Adipocyte (in vitro differentiated cells): ENCODE data around the gene LTA.

Experiments used
- DNase-seq: peaks from one replicate; pipeline ENCODE4 v3.0.0-alpha.2; 2015; ENCODE audit warnings: low read depth
- H3K27me3 ChIP-seq: replicated peaks from 2 replicates; pipeline ENCODE4 v1.7.0; 2013; ENCODE audit warnings: mild to moderate bottlenecking, low read length, moderate library complexity; ENCODE audit not compliant: control insufficient read depth, insufficient read depth
- H3K36me3 ChIP-seq: 2 replicates; pipeline ENCODE4 v1.7.0; 2013; ENCODE audit warnings: low read length, mild to moderate bottlenecking, moderate library complexity; ENCODE audit not compliant: control insufficient read depth, insufficient read depth, severe bottlenecking
- H3K4me1 ChIP-seq: 2 replicates; pipeline ENCODE4 v1.7.0; 2013; ENCODE audit warnings: mild to moderate bottlenecking, low read length, moderate library complexity; ENCODE audit not compliant: control insufficient read depth, insufficient read depth
- H3K4me3 ChIP-seq: 2 replicates; pipeline ENCODE4 v1.7.0; 2013; ENCODE audit warnings: mild to moderate bottlenecking, low read length, moderate library complexity
- H3K9ac ChIP-seq: 2 replicates; pipeline ENCODE4 v1.7.0; 2013; ENCODE audit warnings: mild to moderate bottlenecking, low read length, moderate library complexity
- H3K9me3 ChIP-seq: 2 replicates; pipeline ENCODE4 v1.7.0; 2013; ENCODE audit warnings: mild to moderate bottlenecking, low read length, moderate library complexity; ENCODE audit not compliant: control insufficient read depth

Gene LTA

DNA sequence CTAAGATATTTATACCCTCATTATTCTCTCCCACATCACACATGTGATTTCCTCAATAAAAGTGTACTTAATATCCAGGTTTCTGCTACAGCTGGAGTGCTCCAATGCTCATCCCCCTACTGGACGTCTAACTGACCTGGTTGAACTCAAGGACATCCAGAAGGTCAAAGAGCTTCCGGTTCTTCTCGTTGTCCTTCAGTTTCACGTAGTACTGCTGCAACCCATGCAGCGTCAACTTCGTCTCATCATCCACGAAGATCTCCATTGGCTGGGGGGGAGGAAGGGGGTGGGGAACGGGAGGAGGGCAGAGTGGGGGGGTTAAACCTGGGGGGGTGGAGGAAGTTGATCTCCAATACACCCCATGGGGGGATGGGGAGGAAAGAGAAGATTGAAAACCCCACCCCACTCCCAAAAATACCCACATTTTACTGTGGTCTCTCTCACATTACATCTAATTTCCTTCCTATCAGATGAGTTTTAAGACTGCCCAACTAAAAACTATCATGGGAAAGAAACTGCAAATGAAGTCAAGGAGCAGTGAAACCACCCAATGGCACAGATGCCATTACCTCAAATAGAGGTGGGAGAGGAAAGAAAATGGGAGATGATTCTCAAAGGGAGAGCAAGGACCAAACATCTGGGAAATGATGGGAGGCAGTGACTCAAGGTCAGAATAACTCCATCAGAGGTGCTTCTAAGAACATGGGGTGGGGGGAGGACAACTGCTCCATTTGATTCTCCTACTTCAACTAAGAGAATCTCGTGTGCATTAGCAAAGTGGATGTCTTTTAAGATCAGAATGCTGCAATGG, 39.2 kb upstream of the LTA start:
- Histone ChIP-seq H3K4me1 (no peaks in the 10 kb centered on the region), H3K4me3 (no peak overlapping the region), H3K9ac (no peak overlapping the region), H3K36me3 (peaks cover 84% of the 10 kb centered on the region), H3K27me3 (no peaks in the 10 kb centered on the region), H3K9me3 (no peaks in the 10 kb centered on the region)
- no peak for DNase-seq

DNA sequence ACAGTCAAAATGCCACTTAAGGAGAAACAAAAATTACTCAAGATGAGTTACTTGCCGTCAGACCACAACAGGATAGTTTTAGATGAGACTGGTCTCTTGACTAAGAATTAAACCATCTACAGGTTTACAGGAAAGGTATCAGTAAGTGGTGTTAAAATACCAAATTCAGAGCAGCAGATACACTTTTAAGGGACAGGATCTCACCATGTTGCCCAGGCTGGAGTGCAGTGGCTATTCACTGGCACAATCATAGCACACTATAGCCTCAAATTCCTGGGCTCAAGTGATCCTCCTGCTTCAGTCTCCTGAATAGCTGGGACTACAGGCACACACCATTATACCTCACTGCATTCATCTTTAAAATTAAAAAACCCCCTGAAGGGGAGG, 38.6 kb upstream of the LTA start:
- Histone ChIP-seq H3K4me1 (peaks cover under 1% of the 10 kb centered on the region), H3K9ac (no peak overlapping the region), H3K27me3 (no peaks in the 10 kb centered on the region), H3K36me3 (peaks cover 90% of the 10 kb centered on the region), H3K4me3 (no peak overlapping the region), H3K9me3 (no peaks in the 10 kb centered on the region)
- DNase-seq: no peak

DNA sequence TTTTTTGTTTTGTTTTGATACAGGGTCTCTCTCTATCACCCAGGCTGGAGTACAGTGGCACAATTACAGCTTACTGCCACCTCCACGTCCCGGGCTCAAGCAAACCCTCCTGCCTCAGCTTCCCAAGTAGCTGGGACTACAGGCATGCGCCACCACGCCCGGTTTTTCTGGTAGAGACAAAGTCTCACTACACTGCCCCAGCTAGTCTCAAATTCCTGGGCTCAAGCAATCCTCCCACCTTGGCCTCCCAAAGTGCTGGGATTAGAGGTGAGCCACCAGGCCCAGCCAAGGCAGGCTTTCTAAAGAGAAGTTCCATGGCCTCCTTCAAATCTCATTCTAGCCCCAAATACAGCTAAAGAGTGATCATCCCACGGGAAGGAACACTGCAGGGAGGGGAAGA, 38.1 kb upstream of the LTA start:
- no peak for DNase-seq
- Histone ChIP-seq H3K4me3 (no peak overlapping the region), H3K9me3 (no peaks in the 10 kb centered on the region), H3K27me3 (no peaks in the 10 kb centered on the region), H3K9ac (peak overlapping the region; percentile 39), H3K36me3 (peaks cover 95% of the 10 kb centered on the region), H3K4me1 (peaks cover 6% of the 10 kb centered on the region)

DNA sequence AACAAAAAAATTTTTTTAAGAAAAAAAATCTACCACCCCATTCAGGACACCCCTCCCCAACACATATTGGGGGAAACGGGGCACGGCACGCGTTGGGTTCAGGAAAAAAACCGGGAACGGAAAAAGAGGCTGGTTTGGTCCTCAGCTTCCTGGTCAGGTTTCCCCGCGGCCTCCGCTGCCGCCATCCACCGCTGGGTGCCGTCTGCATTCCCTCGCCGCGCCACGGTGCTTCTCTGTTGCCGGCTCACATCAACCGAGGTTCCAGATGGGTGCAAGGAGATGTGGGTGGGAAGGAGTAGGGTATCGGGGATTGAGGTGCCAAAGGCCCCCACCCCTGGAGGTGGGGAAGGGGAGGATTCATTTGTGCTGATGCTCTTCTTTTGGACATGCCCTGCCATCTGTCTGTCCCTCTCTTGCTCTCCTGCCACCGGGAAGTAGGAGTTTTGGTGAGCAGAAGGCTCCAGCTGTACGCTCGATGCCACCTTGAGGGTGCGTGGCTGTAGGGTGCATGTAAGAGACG, 37.5 kb upstream of the LTA start:
- Histone ChIP-seq H3K36me3 (peaks cover 98% of the 10 kb centered on the region), H3K27me3 (no peaks in the 10 kb centered on the region)

DNA sequence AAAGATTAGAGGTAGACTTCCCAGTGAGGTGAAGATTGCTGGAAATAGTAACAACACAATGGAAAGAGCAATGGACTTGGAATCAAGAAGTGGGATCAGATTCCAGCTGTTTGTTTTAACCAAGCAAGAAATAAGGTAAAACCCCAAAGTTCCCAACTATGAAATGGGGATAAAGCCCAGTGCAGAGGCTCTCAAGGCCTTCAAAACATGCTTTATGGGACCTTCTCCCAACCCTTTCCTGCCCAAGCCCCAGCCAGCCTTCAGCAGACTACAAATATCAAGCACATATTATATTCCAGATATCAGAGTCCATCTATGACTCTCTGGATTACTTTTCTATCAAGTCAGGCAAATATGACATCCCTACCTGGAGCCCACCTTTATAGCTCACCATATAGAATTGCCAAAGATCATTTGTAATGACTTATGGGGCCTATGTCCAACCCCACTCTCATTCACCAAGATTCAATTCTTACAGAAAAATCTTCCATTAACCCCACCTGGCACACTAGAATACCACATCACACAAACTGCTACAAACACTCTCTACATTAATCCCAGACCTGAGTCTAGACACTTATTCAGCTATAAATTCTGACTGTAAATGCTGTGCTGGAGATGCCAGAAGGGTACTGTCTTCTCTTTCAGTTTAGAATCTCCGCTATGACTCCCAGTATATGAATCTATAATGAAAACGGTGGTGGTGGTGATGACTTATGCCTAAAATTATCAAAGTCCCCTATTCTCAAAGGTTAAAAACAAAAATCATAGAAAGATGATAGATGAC, 36.4 kb upstream of the LTA start:
- Histone ChIP-seq H3K4me3 (no peak overlapping the region), H3K9ac (no peak overlapping the region), H3K9me3 (no peaks in the 10 kb centered on the region), H3K36me3 (peaks cover 93% of the 10 kb centered on the region), H3K27me3 (no peaks in the 10 kb centered on the region), H3K4me1 (peaks cover 22% of the 10 kb centered on the region)
- DNase-seq: no peak

More for the DNA sequence above, 37.5 kb upstream of the LTA start:
- peaks cover 11% of the 10 kb centered on the region for H3K4me1 ChIP-seq
- no peaks in the 10 kb centered on the region for H3K9me3 ChIP-seq
- H3K4me3 ChIP-seq: no peak overlapping the region
- H3K9ac ChIP-seq: no peak overlapping the region
- no peak for DNase-seq

DNA sequence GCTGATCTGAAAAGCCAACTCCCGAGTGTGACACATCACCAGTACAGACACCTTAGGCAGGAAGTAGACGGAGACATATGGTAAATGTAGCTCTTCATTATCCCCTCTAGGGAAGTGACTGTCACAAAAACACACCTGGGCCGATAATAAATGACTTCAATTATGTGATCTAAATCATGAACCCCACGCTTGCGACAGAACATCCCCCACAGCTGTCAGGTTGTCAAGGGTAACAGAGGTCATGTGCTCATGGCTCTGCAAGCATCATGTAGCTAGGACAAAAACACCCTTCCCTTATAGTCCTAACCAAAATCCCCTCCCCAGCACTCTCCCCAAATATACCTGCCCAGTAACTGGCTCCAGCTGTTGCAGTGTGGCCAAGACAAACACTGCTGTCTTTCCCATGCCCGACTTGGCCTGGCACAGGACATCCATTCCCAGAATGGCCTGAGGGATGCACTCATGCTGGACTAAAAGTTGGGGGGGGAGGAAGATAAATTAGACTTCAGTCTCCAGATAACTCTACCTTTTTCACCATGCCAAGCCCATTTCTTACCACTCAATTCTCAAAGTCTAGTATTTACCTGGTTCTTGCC, 33.2 kb upstream of the LTA start:
- H3K9me3 ChIP-seq: no peaks in the 10 kb centered on the region
- no peak for DNase-seq
- peaks cover 62% of the 10 kb centered on the region for H3K36me3 ChIP-seq
- H3K4me3 ChIP-seq: peak overlapping the region; percentile 92
- peak overlapping the region; percentile 97 for H3K9ac ChIP-seq
- H3K27me3 ChIP-seq: no peaks in the 10 kb centered on the region
- peaks cover 22% of the 10 kb centered on the region for H3K4me1 ChIP-seq

DNA sequence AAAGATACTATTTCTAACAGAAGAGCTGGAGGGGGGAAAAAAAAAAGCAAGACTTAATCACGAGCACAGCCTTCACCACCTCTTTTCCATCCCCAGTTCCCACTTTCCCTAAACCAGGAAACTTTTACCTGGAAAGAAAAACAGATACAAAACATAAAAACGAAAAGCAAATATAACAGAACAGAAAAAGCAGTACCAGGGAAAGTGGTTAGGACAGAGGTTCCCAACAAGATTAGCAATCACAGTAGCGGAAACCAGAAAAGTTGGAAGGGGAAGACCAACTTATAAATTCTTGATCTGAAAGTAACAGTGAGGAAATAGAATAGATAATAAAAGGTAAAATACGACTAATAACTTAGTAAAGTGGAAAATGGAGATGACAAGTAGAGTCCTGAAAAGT, 31.4 kb upstream of the LTA start:
- Histone ChIP-seq H3K9ac (peak overlapping the region; percentile 97), H3K4me3 (peak overlapping the region; percentile 92), H3K36me3 (peaks cover 45% of the 10 kb centered on the region), H3K9me3 (no peaks in the 10 kb centered on the region), H3K4me1 (peaks cover 22% of the 10 kb centered on the region), H3K27me3 (no peaks in the 10 kb centered on the region)
- no peak for DNase-seq

DNA sequence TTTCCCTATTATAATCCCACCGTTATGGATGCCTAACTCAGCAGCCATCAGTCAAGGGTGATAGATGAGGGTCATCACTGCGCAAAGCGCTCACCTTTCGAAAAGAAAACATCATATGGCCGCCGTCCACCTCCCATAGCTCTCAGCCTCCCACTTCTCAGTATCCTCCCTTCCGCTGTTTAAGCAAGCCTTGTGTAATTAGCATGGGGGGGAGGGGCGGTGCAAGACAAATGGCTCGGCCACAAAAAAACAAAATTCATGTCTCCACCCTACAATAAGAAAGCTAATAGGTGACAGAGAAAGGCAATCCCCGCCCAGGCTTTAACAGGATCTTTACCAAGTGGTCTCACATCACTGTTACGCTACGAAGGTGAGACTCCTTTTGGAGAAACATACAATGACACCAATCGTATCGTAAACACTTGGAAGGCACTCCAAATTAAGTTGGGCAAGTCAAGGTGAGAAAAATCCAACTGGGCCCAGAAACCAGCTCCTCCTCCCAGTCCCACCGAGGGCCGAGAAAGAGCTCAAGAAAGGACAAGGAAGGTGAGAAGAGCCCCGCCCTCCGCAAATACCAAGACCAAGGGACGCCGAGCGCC, 30.9 kb upstream of the LTA start:
- H3K9ac ChIP-seq: peak overlapping the region; percentile 97
- peak overlapping the region; percentile 92 for H3K4me3 ChIP-seq
- no peaks in the 10 kb centered on the region for H3K9me3 ChIP-seq
- no peaks in the 10 kb centered on the region for H3K27me3 ChIP-seq
- peaks cover 39% of the 10 kb centered on the region for H3K36me3 ChIP-seq
- H3K4me1 ChIP-seq: peaks cover 22% of the 10 kb centered on the region
- DNase-seq: peak; percentile 78

DNA sequence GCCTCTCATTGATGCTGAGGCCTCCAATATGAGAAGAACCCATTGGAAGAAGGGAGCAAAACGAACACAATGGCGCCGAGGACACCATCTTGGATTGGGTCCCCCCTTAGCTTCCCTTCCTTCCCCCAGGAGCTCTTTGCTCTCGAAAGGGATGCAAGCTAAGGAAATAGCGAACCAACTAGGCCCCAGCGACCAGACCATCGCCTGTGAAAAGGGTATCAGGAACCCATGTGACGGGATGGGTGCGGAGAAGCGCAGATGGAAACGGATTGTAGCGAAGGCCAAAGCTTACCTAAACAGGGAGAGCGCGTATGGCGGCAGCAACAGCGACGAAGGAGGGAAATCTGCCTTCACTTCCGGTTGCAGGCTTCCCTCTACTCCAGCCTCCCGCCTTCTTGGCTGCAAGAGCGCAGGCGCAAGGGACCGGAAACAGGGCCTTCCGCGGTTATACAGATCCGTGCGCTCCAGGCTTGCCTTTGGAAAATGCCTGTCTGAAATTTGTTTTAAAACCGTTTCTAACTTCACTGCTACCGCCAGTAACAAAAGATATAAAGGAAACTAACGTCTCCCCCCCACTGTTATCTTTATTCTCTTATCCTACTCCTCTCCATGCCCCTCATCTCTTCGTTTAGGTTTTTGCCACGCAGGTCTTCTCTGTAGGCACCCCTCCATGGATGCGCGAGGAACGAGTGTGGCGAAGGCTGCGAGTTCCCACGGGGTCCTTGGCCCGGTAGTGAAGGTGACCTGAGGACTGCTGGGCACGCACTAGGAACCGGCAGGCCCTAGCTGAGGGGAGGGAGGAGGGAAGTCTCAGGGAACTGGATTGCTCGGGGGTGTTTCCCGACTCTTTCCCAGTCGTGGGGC, 30.2 kb upstream of the LTA start, which contains the start of gene DDX39B:
TSS of gene DDX39B (minus strand) at position 346 of the 864 bp plus-strand sequence. CDS start 1,471 bp downstream, outside the sequence.
- Histone ChIP-seq H3K4me3 (peak within 1 kb of the TSS; percentile 92), H3K4me1 (peaks cover 22% of the 10 kb centered on the region), H3K27me3 (no peaks in the 10 kb centered on the region), H3K36me3 (peaks cover 32% of the 10 kb centered on the region), H3K9ac (peak within 1 kb of the TSS; percentile 97), H3K9me3 (no peaks in the 10 kb centered on the region)
- peak; percentile 99 for DNase-seq

DNA sequence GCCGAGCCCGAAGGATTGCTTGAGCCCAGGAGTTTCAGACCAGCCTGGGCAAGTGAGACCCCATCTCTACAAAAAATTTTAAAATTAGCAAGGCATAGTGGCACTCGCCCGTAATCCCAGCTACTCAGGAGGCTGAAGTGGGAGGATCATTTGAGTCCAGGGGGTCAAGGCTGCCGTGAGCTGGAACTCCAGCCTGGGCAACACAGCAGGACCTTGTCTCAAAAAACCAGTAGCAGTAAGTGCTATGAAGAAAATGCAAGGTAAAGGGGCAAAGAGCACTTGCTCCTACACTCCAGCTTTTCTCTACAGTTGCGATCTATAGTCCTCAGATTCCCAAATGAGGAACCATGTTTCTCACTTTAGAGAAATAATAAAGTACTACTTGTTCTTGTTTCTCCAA, 28.4 kb upstream of the LTA start:
- H3K9ac ChIP-seq: peak overlapping the region; percentile 97
- H3K27me3 ChIP-seq: no peaks in the 10 kb centered on the region
- H3K36me3 ChIP-seq: peaks cover 16% of the 10 kb centered on the region
- DNase-seq: no peak
- H3K4me1 ChIP-seq: peaks cover 30% of the 10 kb centered on the region
- no peak overlapping the region for H3K4me3 ChIP-seq
- no peaks in the 10 kb centered on the region for H3K9me3 ChIP-seq
